ENCODE measurements around the gene DYNC1LI1. TPM values are rescaled to one million over a fixed set of nuclear protein-coding genes. Genes with fewer than 3 reads are reported as not detected.

Gene DYNC1LI1
- polyA plus RNA-seq, 1 donor (not counting 4 experiments of a cell fraction or from before 2014, with no cell fraction given), result 64.4 TPM

DNA sequence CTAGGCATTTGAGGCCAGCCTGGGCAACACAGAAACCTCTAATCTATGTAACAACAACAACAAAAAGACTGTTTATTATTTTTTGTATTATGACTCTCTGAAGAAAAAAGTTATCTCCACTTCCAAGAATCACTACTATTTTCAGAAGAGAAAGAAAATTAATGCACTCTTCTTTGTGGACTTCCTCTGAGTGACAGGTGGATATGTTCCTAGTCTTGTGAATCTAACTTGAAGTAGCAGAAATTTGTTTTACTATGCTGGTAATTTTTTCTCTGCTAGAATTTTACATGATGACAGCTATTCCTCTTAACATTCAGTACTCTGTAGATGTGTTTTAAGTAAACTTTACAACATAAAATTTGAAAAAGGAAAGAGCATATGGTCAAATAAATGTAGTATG is 16.7 kb downstream of the DYNC1LI1 start:
- peaks cover 1 to 3% of the 10 kb centered on the region in 2 experiments for H3K36me3 ChIP-seq (ENCODE audit: control insufficient read depth in 2 of 2, extremely low read depth in 1 of 2, insufficient read depth in 2 of 2, low read length in 2 of 2)
- no peak for DNase-seq (ENCODE audit: low read depth, low spot score)
- no peaks in the 10 kb centered on the region for H3K27me3 ChIP-seq (ENCODE audit: control insufficient read depth, extremely low read depth, insufficient read depth, low read length)
- no peak overlapping the region for H3K4me2 ChIP-seq (ENCODE audit: control insufficient read depth, extremely low read depth, insufficient read depth, low read depth, low read length)
- H3K9me1 ChIP-seq (ENCODE audit: control insufficient read depth, extremely low read depth, insufficient read depth, low read length), result no peaks in the 10 kb centered on the region
- H3K4me3 ChIP-seq (ENCODE audit: control insufficient read depth in 2 of 3, extremely low read depth in 1 of 3, insufficient read depth in 2 of 3, low read depth in 1 of 3, low read length in 3 of 3), result no peak overlapping the region
- H3K27ac ChIP-seq (ENCODE audit: control insufficient read depth, insufficient read depth, low read length), result no peak overlapping the region
- H3K9ac ChIP-seq (ENCODE audit: control insufficient read depth, extremely low read depth, insufficient read depth, low read length), result no peak overlapping the region
- no peak overlapping the region for H2AFZ ChIP-seq (ENCODE audit: control insufficient read depth, low read length)
- dilution Hi-C loops (cut with MboI; ENCODE audit: extremely low pct_ligation_motif_present, low sequenced_read_pairs), result no loop called here
- H3K4me1 ChIP-seq (ENCODE audit: control insufficient read depth, extremely low read depth, insufficient read depth, low read length), result no peaks in the 10 kb centered on the region
- TF ChIP-seq, protein P1, sequence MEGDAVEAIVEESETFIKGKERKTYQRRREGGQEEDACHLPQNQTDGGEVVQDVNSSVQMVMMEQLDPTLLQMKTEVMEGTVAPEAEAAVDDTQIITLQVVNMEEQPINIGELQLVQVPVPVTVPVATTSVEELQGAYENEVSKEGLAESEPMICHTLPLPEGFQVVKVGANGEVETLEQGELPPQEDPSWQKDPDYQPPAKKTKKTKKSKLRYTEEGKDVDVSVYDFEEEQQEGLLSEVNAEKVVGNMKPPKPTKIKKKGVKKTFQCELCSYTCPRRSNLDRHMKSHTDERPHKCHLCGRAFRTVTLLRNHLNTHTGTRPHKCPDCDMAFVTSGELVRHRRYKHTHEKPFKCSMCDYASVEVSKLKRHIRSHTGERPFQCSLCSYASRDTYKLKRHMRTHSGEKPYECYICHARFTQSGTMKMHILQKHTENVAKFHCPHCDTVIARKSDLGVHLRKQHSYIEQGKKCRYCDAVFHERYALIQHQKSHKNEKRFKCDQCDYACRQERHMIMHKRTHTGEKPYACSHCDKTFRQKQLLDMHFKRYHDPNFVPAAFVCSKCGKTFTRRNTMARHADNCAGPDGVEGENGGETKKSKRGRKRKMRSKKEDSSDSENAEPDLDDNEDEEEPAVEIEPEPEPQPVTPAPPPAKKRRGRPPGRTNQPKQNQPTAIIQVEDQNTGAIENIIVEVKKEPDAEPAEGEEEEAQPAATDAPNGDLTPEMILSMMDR (optimal IDR thresholded peaks at IDR 0.05 in 1 of 3, IDR thresholded peaks at IDR 0.05 in 1 of 3, conservative IDR thresholded peaks at IDR 0.05 in 1 of 3; ENCODE audit: extremely low read depth in 1 of 3, insufficient read depth in 2 of 3, low read length in 3 of 3), result no peak
- no peak for TF ChIP-seq EZH2 (IDR thresholded peaks at IDR 0.05; ENCODE audit: low read length)
- peaks cover 71% of the 10 kb centered on the region for H3K79me2 ChIP-seq (ENCODE audit: control insufficient read depth, insufficient read depth, low read length)
- FAIRE-seq, result no peak
- peaks cover 5% of the 10 kb centered on the region for H4K20me1 ChIP-seq (ENCODE audit: control insufficient read depth, extremely low read depth, insufficient read depth, low read length)
- H3K9me3 ChIP-seq (ENCODE audit: control insufficient read depth, low read depth, low read length), result no peaks in the 10 kb centered on the region

DNA sequence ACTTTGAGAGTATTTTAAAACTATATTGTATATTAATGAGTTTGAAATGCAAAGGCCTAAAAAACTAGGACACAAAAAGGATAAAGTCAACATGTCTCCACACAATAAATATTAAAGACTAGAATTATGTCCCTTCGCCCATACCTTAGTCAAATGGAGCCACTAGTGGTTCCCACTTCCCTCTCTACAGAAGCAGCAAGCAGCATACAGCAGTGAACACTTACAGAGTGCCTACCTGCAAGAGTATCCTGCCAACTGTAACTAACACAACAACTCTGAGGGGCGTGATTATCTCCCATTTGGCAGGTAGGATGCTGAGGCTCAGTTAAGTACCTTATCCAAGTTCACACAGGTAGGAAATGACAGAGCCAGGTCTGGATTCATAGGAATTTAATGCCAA is 17.2 kb downstream of the DYNC1LI1 start:
- H3K79me2 ChIP-seq (ENCODE audit: control insufficient read depth, insufficient read depth, low read length), result peaks cover 72% of the 10 kb centered on the region
- TF ChIP-seq, protein P1 (optimal IDR thresholded peaks at IDR 0.05 in 1 of 3, IDR thresholded peaks at IDR 0.05 in 1 of 3, conservative IDR thresholded peaks at IDR 0.05 in 1 of 3; ENCODE audit: extremely low read depth in 1 of 3, insufficient read depth in 2 of 3, low read length in 3 of 3), result no peak
- TF ChIP-seq EZH2 (IDR thresholded peaks at IDR 0.05; ENCODE audit: low read length), result no peak
- no peak overlapping the region for H3K4me3 ChIP-seq (ENCODE audit: control insufficient read depth in 2 of 3, extremely low read depth in 1 of 3, insufficient read depth in 2 of 3, low read depth in 1 of 3, low read length in 3 of 3)
- no peak overlapping the region for H3K9ac ChIP-seq (ENCODE audit: control insufficient read depth, extremely low read depth, insufficient read depth, low read length)
- H3K4me2 ChIP-seq (ENCODE audit: control insufficient read depth, extremely low read depth, insufficient read depth, low read depth, low read length), result no peak overlapping the region
- dilution Hi-C loops (cut with MboI; ENCODE audit: extremely low pct_ligation_motif_present, low sequenced_read_pairs), result no loop called here
- H3K27me3 ChIP-seq (ENCODE audit: control insufficient read depth, extremely low read depth, insufficient read depth, low read length), result no peaks in the 10 kb centered on the region
- H3K4me1 ChIP-seq (ENCODE audit: control insufficient read depth, extremely low read depth, insufficient read depth, low read length), result no peaks in the 10 kb centered on the region
- DNase-seq (ENCODE audit: low read depth, low spot score) (no peak), FAIRE-seq (no peak)
- H2AFZ ChIP-seq (ENCODE audit: control insufficient read depth, low read length), result no peak overlapping the region
- H3K27ac ChIP-seq (ENCODE audit: control insufficient read depth, insufficient read depth, low read length), result no peak overlapping the region
- peaks cover 1 to 3% of the 10 kb centered on the region in 2 experiments for H3K36me3 ChIP-seq (ENCODE audit: control insufficient read depth in 2 of 2, extremely low read depth in 1 of 2, insufficient read depth in 2 of 2, low read length in 2 of 2)
- H3K9me1 ChIP-seq (ENCODE audit: control insufficient read depth, extremely low read depth, insufficient read depth, low read length), result no peaks in the 10 kb centered on the region
- no peaks in the 10 kb centered on the region for H3K9me3 ChIP-seq (ENCODE audit: control insufficient read depth, low read depth, low read length)
- H4K20me1 ChIP-seq (ENCODE audit: control insufficient read depth, extremely low read depth, insufficient read depth, low read length), result peaks cover 5% of the 10 kb centered on the region
